ENCODE data around the gene ANO4.

The ANO4 gene

GRCh38 chr12:101097829-101098580, 303.4 kb downstream of the ANO4 start:
- H3K9ac ChIP-seq (ENCODE audit: insufficient read length, low read depth) = no peak overlapping the region
- peaks cover 8% of the 10 kb centered on the region for H3K36me3 ChIP-seq (ENCODE audit: insufficient read depth, insufficient read length, low read length)
- no peaks in the 10 kb centered on the region for H3K27me3 ChIP-seq (ENCODE audit: insufficient read depth, insufficient read length)
- DNase-seq (ENCODE audit: low read depth, low spot score) = no peak
- TF ChIP-seq SUZ12 (IDR thresholded peaks at IDR 0.05; ENCODE audit: extremely low read depth, insufficient read depth, insufficient read length) = no peak
- no peak for TF ChIP-seq YY1 (IDR thresholded peaks at IDR 0.05; ENCODE audit: insufficient read depth, insufficient read length)
- TF ChIP-seq ZNF274 (IDR thresholded peaks at IDR 0.05; ENCODE audit: low read depth, low read length) = no peak
- H3K9me3 ChIP-seq (ENCODE audit: insufficient read depth, low read length) = no peaks in the 10 kb centered on the region
- no peak overlapping the region for H3K4me3 ChIP-seq (ENCODE audit: insufficient read length, low read depth)
- H3K4me1 ChIP-seq (ENCODE audit: insufficient read depth, insufficient read length) = no peaks in the 10 kb centered on the region

GRCh38 chr12:101107032-101107763, 312.6 kb downstream of the ANO4 start:
- no peak for DNase-seq (ENCODE audit: low read depth, low spot score)
- Histone ChIP-seq H3K4me1 (ENCODE audit: insufficient read depth, insufficient read length) (no peaks in the 10 kb centered on the region), H3K4me3 (ENCODE audit: insufficient read length, low read depth) (no peak overlapping the region), H3K9ac (ENCODE audit: insufficient read length, low read depth) (no peak overlapping the region), H3K27me3 (ENCODE audit: insufficient read depth, insufficient read length) (no peaks in the 10 kb centered on the region), H3K36me3 (ENCODE audit: insufficient read depth, insufficient read length, low read length) (peaks cover 3% of the 10 kb centered on the region), H3K9me3 (ENCODE audit: insufficient read depth, low read length) (no peaks in the 10 kb centered on the region)
- TF ChIP-seq ZNF274 (IDR thresholded peaks at IDR 0.05; ENCODE audit: low read depth, low read length) = no peak
- no peak for TF ChIP-seq YY1 (IDR thresholded peaks at IDR 0.05; ENCODE audit: insufficient read depth, insufficient read length)
- TF ChIP-seq SUZ12 (IDR thresholded peaks at IDR 0.05; ENCODE audit: extremely low read depth, insufficient read depth, insufficient read length) = no peak

- Histone ChIP-seq H3K27me3 (ENCODE audit: insufficient read depth, insufficient read length) (no peaks in the 10 kb centered on the region), H3K36me3 (ENCODE audit: insufficient read depth, insufficient read length, low read length) (peaks cover 3% of the 10 kb centered on the region), H3K9ac (ENCODE audit: insufficient read length, low read depth) (no peak overlapping the region), H3K9me3 (ENCODE audit: insufficient read depth, low read length) (no peaks in the 10 kb centered on the region), H3K4me1 (ENCODE audit: insufficient read depth, insufficient read length) (no peaks in the 10 kb centered on the region), H3K4me3 (ENCODE audit: insufficient read length, low read depth) (no peak overlapping the region)
- DNase-seq (ENCODE audit: low read depth, low spot score) = no peak
- TF ChIP-seq YY1 (IDR thresholded peaks at IDR 0.05; ENCODE audit: insufficient read depth, insufficient read length) = no peak
- no peak for TF ChIP-seq ZNF274 (IDR thresholded peaks at IDR 0.05; ENCODE audit: low read depth, low read length)
- TF ChIP-seq SUZ12 (IDR thresholded peaks at IDR 0.05; ENCODE audit: extremely low read depth, insufficient read depth, insufficient read length) = no peak
These were observed 313.6 kb downstream of the ANO4 start for GRCh38 chr12:101108130-101108529.

- Histone ChIP-seq H3K36me3 (ENCODE audit: insufficient read depth, insufficient read length, low read length) (peaks cover 3% of the 10 kb centered on the region), H3K4me1 (ENCODE audit: insufficient read depth, insufficient read length) (no peaks in the 10 kb centered on the region), H3K9ac (ENCODE audit: insufficient read length, low read depth) (no peak overlapping the region), H3K9me3 (ENCODE audit: insufficient read depth, low read length) (no peaks in the 10 kb centered on the region), H3K4me3 (ENCODE audit: insufficient read length, low read depth) (no peak overlapping the region), H3K27me3 (ENCODE audit: insufficient read depth, insufficient read length) (no peaks in the 10 kb centered on the region)
- TF ChIP-seq SUZ12 (IDR thresholded peaks at IDR 0.05; ENCODE audit: extremely low read depth, insufficient read depth, insufficient read length) = no peak
- TF ChIP-seq YY1 (IDR thresholded peaks at IDR 0.05; ENCODE audit: insufficient read depth, insufficient read length) = no peak
- TF ChIP-seq ZNF274 (IDR thresholded peaks at IDR 0.05; ENCODE audit: low read depth, low read length) = no peak
- DNase-seq (ENCODE audit: low read depth, low spot score) = no peak
These were observed 316.3 kb downstream of the ANO4 start for GRCh38 chr12:101110866-101111265.

- H3K9me3 ChIP-seq (ENCODE audit: insufficient read depth, low read length) = no peaks in the 10 kb centered on the region
- H3K4me1 ChIP-seq (ENCODE audit: insufficient read depth, insufficient read length) = no peaks in the 10 kb centered on the region
- TF ChIP-seq YY1 (IDR thresholded peaks at IDR 0.05; ENCODE audit: insufficient read depth, insufficient read length) = no peak
- TF ChIP-seq ZNF274 (IDR thresholded peaks at IDR 0.05; ENCODE audit: low read depth, low read length) = no peak
- no peak for TF ChIP-seq SUZ12 (IDR thresholded peaks at IDR 0.05; ENCODE audit: extremely low read depth, insufficient read depth, insufficient read length)
- no peaks in the 10 kb centered on the region for H3K27me3 ChIP-seq (ENCODE audit: insufficient read depth, insufficient read length)
- DNase-seq (ENCODE audit: low read depth, low spot score) = no peak
- no peak overlapping the region for H3K4me3 ChIP-seq (ENCODE audit: insufficient read length, low read depth)
- peaks cover 6% of the 10 kb centered on the region for H3K36me3 ChIP-seq (ENCODE audit: insufficient read depth, insufficient read length, low read length)
- H3K9ac ChIP-seq (ENCODE audit: insufficient read length, low read depth) = no peak overlapping the region
These were observed 316.9 kb downstream of the ANO4 start for GRCh38 chr12:101111441-101111840.

- Histone ChIP-seq H3K9ac (ENCODE audit: insufficient read length, low read depth) (no peak overlapping the region), H3K4me3 (ENCODE audit: insufficient read length, low read depth) (no peak overlapping the region), H3K36me3 (ENCODE audit: insufficient read depth, insufficient read length, low read length) (peaks cover 8% of the 10 kb centered on the region), H3K4me1 (ENCODE audit: insufficient read depth, insufficient read length) (no peaks in the 10 kb centered on the region), H3K27me3 (ENCODE audit: insufficient read depth, insufficient read length) (no peaks in the 10 kb centered on the region), H3K9me3 (ENCODE audit: insufficient read depth, low read length) (no peaks in the 10 kb centered on the region)
- no peak for TF ChIP-seq SUZ12 (IDR thresholded peaks at IDR 0.05; ENCODE audit: extremely low read depth, insufficient read depth, insufficient read length)
- no peak for TF ChIP-seq YY1 (IDR thresholded peaks at IDR 0.05; ENCODE audit: insufficient read depth, insufficient read length)
- no peak for TF ChIP-seq ZNF274 (IDR thresholded peaks at IDR 0.05; ENCODE audit: low read depth, low read length)
- DNase-seq (ENCODE audit: low read depth, low spot score) = no peak
These were observed 320.8 kb downstream of the ANO4 start for GRCh38 chr12:101115326-101115725.

GRCh38 chr12:101116911-101117310, 322.3 kb downstream of the ANO4 start:
- Histone ChIP-seq H3K4me1 (ENCODE audit: insufficient read depth, insufficient read length) (no peaks in the 10 kb centered on the region), H3K36me3 (ENCODE audit: insufficient read depth, insufficient read length, low read length) (peaks cover 5% of the 10 kb centered on the region), H3K9me3 (ENCODE audit: insufficient read depth, low read length) (no peaks in the 10 kb centered on the region), H3K4me3 (ENCODE audit: insufficient read length, low read depth) (no peak overlapping the region), H3K9ac (ENCODE audit: insufficient read length, low read depth) (no peak overlapping the region), H3K27me3 (ENCODE audit: insufficient read depth, insufficient read length) (no peaks in the 10 kb centered on the region)
- no peak for TF ChIP-seq YY1 (IDR thresholded peaks at IDR 0.05; ENCODE audit: insufficient read depth, insufficient read length)
- no peak for TF ChIP-seq SUZ12 (IDR thresholded peaks at IDR 0.05; ENCODE audit: extremely low read depth, insufficient read depth, insufficient read length)
- TF ChIP-seq ZNF274 (IDR thresholded peaks at IDR 0.05; ENCODE audit: low read depth, low read length) = no peak
- no peak for DNase-seq (ENCODE audit: low read depth, low spot score)

Measured in NT2/D1 (cell line).